ENCODE measurements around the gene SNRNP40.

Gene SNRNP40

DNA sequence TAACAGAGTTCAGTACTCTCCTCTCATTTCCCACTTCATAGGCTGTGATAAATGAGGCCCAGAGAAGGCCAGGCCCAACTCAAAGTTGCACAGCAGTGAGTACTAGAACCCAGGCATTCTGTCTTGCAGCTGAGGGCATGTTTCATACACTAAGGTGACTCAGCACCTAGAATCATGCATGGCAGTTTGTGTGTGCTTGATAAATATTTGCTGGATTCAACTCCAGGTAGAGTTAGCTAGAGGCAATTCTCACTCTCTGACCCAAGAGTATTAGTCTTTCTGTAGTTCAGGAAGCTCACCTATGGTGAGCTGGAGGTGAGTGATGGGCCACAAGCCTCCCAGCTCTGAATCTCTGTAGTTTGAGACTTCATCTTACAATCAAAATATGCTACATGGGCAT lies 67.6 kb downstream of the SNRNP40 start:
- DNase-seq, result no peak

DNA sequence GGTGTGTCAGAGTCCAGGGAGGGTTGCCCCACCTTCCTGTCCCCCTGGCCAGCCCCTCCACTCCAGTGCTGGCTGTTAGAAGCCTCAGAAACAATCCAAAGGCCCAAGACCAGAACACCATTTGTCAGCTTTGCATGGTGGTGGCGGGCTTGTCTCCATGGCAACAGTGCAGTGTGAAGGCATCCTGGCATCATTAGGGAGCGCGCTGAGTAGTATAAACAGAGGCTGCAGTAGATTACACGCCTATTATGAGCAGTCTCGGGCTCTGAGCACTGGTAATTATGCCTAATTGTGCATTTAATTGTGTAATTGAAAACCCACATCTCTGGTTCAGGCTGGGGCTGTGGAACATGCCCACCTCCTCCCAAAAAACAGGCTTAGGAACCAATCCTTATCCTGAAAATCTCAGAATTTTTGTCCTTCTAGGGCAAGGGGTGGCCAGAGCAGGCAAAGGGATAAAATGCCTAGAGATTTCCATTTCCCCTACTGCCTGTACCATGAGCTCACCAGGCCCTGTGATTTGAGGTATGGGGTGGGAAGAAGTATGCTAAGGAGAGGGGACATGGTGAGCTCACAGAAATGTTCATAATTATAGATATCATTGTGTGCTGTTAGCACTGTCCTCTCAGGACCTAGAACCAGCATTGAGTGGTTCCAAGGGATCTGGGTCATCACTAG lies 68.6 kb downstream of the SNRNP40 start:
- no peak for DNase-seq

DNA sequence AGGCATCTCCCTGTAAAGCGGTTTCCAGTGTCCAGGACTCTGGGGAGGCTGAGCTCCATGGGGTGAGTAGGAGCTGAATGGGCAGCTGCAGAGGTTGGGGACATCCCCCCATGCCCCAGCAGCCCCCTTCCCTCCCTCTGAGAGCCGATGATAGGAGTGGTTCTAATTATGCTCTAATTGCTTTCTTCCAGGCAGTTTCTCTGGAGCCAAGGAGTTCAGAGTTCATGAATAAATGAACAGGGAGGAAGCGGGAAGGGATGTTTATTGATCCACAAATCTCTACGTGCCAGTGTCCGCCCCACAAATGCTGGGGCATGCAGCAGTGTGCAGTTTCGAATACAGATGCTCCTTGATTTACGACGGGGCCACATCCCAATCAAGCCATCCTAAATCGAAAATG lies 72.5 kb downstream of the SNRNP40 start:
- DNase-seq, result no peak

DNA sequence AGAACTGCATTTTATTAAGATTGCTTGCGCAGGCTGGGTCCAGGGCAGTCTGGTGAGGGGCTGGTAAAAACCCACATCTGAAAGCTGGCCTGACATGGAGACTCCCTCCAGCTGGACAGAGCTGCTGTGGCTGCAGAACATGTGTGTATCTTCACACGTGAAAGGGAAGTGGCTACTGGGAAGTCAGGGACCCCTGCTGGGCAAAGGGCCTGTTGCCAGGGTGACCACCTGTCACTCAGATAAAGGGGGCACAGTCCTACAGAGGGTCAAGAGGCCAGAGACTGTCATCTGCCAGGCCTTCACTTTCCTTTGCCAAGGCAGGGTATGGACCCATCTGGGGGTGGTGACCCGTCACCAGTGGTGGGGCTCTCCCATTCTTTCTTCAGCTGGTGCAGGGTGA lies 74.4 kb downstream of the SNRNP40 start:
- DNase-seq, result no peak

DNA sequence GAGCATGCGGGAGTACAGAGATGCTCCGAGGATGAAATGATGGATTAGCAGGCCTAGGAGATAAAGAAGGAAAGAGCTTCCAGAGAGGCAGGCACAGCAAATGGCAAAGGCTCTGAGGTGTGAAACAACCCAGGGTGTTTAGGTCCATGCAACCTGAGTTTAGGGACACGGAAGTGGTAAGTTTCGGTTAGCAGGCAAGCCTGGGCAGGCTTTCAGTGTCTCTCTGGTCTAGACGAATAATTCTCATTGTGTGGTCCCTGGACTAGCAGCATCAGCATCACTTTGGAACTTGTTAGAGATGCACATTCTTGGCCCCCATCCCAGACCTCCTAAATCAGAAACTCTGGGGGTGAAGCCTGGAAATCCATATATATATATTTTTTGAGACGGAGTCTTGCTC lies 75.5 kb downstream of the SNRNP40 start:
- DNase-seq, result no peak

DNA sequence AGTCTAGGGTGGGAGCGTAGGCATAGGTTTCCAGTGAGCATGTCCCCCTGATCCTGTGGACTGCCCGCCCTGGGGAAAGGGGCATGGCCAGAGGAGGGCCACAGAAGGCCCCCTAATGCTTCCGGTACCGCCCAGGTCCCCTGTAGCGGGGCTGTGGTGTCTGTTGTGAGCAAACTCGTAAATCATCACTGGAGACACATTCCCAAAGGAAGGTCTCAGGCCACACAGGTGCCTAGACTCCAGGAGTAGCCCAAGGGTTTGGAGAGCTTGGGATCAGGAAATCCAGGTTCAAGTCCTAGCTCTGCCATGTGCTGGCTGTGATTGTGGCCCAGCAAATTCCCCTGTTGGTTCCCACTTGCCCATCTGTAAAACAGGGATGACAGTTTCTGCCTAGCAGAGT lies 77.1 kb downstream of the SNRNP40 start:
- DNase-seq, result no peak

DNA sequence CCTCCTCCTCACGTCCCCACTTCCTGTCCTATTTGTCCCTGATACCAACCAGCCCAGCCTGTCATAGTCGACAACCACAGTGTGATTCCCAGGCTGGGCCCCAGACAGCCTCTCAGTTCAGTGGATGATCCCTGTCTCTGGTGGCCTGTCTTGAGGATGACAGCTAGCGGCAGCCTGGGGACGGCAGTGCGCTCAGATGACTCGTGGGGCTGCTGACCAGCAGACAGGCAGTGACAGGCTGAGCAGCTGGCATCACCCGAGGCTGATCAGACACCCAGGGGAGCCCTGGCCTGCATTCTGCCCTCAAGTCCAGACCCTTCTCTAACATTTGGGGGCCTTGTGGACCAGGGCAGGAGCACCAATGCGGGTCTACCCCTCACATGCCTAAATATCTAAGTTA lies 77.9 kb downstream of the SNRNP40 start:
- no peak for DNase-seq

DNA sequence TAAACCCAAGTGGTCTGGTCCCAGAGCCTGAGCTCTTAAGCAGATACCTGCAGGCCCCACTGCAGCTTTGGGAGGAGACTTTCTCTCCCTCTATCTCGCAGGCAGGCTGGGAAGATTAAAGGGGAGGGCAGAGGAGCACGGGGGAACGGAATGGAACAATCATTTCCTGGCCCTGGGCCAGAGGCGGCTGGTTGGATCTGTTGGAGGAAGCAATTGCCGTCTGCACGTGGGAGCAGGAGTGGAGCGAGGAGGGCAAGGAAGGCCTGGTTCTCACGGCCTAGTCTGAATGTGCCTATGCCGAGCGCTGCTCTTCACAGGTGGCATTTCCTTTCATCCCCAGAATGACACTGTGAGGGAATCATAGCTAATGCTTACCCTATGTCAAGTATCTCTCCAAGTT lies 80.6 kb downstream of the SNRNP40 start:
- peak; percentile 73 for DNase-seq

DNA sequence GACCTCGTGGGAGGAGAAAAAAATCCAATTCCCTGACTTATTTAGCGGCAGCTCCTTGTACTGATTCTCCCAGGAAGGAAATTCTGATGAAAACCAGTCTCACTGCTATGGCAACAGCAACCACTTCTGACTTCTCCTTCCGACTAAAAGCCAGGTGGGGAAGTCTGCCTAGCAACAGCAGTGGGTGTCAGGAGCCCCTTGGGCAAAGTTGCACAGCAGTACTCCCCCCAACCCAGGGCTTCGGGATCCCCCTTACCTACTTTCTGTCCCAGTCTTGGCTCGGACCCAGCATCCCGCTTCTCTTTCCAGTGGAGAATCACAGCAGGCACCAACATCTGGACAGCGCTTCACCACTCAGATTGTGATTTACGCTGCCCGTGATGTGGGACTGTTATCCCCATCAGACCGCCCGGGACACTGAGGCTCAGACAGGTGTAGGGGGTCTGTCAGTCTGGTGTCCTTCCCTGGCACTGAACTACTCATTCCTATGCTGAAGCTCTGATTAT lies 81.5 kb downstream of the SNRNP40 start:
- DNase-seq, result no peak

DNA sequence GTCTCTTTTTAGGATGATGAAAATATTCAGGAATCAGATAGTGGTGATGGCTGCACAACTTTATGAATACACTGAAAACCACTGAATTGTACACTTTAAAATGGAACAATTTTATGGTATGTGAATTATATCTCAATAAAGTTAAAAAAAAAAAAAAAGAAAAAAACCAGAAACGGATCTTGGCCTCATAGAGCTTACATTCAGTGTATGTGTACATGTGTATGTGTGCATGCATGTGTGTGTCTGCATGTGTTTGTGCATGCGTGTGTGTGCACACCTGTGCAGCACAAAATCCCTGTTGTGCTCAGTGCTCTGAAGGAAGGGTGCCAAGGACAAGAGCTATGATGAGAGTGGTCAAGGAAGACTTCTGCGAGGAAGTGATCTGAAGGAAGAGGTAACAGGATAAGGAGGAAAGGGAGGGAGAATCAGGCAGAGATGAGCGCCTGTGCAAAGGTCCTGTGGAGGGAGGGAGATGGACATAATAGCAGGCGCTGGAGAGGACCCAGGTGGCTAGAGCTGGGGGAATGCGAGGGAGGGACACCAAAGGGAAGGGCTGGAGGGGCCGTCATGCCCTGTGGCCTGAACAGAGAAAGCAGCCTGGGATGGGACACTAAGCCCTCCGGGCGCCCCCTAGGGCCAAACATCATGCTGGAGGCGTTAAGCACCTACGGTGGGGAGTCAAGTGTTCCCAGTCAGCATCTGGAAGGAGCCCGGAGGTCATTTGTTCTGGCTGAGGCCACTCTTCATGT lies 82.1 kb downstream of the SNRNP40 start:
- no peak for DNase-seq

All from right forelimb (tissue), 1 donor.